Measurements from ENCODE around the gene DPEP1.

DPEP1 gene

DNA sequence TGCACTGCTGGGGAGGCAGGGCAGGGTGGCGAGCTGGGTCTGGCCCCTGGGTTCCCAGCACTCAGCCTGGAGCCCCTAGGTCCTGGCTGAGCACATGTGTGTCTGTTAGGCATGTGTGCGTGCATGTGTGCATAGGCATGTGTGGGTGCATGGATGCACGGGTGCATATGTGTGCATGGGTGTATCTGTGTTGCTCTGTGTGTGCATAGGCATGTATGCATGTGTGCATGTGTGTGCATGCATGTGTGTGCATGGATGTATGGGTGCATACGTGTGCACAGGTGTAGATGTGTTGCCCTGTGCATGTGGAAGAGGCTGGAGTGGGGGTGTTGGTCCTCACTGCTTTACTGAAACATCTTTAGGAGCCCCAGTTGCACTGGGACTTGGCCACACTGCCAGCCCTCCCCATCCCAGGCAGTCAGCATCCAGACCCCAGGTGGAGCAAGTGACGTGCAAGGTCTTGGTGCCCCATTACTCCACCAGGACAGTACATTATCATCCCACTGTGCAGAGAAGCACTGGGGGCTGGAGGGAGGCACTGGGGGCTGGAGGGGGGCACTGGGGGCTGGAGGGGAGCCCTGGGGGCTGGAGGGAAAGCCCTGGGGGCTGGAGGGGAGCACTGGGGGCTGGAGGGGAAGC is 10.4 kb upstream of the DPEP1 start:
- Histone ChIP-seq H2BK12ac (ENCODE audit: low read length) (no peak overlapping the region), H2AK5ac (ENCODE audit: low read length) (no peak overlapping the region), H3K27me3 (ENCODE audit: insufficient read depth, low read length) (no peaks in the 10 kb centered on the region), H3K4me1 (ENCODE audit: control insufficient read depth in 1 of 2, insufficient read depth in 2 of 2, low read length in 2 of 2) (peaks cover 5 to 11% of the 10 kb centered on the region in 2 experiments), H3K27ac (ENCODE audit: low read depth, low read length) (no peak overlapping the region), H4K91ac (ENCODE audit: low read depth, low read length) (no peak overlapping the region), H2BK5ac (ENCODE audit: low read depth, low read length, poor library complexity) (no peak overlapping the region), H3K36me3 (ENCODE audit: control insufficient read depth in 1 of 2, insufficient read depth in 2 of 2, low read length in 2 of 2) (no peaks in the 10 kb centered on the region), H4K8ac (ENCODE audit: low read depth, low read length) (no peak overlapping the region), H3K14ac (ENCODE audit: low read length) (no peak overlapping the region), H3K79me2 (ENCODE audit: control insufficient read depth, insufficient read depth, low read length, poor library complexity) (no peaks in the 10 kb centered on the region), H2BK120ac (ENCODE audit: insufficient read depth, low read length, poor library complexity) (no peak overlapping the region), H4K12ac (ENCODE audit: low read depth, low read length) (no peak overlapping the region), H3K23ac (ENCODE audit: low read length) (no peak overlapping the region), H3K4me3 (ENCODE audit: low read depth, low read length) (peak overlapping the region; percentile 50), H3K4me2 (ENCODE audit: low read length) (no peak overlapping the region), H3K18ac (ENCODE audit: low read length) (no peak overlapping the region), H3K79me1 (ENCODE audit: low read length) (no peaks in the 10 kb centered on the region), H2AFZ (ENCODE audit: insufficient read depth, low read length, poor library complexity) (no peak overlapping the region), H3K9me3 (ENCODE audit: insufficient read depth, low read depth, low read length) (peaks cover 9% of the 10 kb centered on the region), H3K4ac (ENCODE audit: low read depth, low read length) (no peak overlapping the region), H3K9ac (ENCODE audit: low read length) (peak overlapping the region; percentile 31)
- no peak for DNase-seq
- WGBS (ENCODE audit: extremely low coverage, insufficient coverage, insufficient read length), result no CpG with 5 or more reads among the region's 5 CpGs

DNA sequence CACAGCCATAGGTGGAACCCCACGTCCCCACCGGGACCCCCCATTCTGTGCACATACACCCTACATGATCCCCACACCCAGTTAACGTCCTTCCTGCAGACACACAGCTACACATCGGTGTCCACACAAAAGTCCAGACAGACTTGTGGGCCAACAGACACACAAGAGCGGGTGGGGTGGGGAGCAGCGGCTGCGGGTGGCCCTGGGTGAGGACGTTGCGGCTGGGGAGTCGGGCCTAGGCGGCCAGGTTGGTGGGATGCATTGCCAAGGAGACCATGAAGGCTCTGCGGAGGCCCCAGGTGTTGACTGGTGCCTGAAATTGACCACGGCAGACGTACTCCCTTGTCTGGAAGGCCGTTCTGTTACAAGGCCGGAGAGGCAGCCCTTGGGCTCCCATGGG is 8.7 kb upstream of the DPEP1 start:
- no peak overlapping the region for H2BK120ac ChIP-seq (ENCODE audit: insufficient read depth, low read length, poor library complexity)
- no CpG with 5 or more reads among the region's 16 CpGs for WGBS (ENCODE audit: extremely low coverage, insufficient coverage, insufficient read length)
- H4K91ac ChIP-seq (ENCODE audit: low read depth, low read length), result no peak overlapping the region
- peak overlapping the region; percentile 21 for H3K4me3 ChIP-seq (ENCODE audit: low read depth, low read length)
- H2BK12ac ChIP-seq (ENCODE audit: low read length), result no peak overlapping the region
- no peak for DNase-seq
- H4K8ac ChIP-seq (ENCODE audit: low read depth, low read length), result no peak overlapping the region
- H3K4ac ChIP-seq (ENCODE audit: low read depth, low read length), result no peak overlapping the region
- peaks cover 5 to 11% of the 10 kb centered on the region in 2 experiments for H3K4me1 ChIP-seq (ENCODE audit: control insufficient read depth in 1 of 2, insufficient read depth in 2 of 2, low read length in 2 of 2)
- no peak overlapping the region for H3K23ac ChIP-seq (ENCODE audit: low read length)
- no peaks in the 10 kb centered on the region for H3K79me1 ChIP-seq (ENCODE audit: low read length)
- H3K36me3 ChIP-seq (ENCODE audit: control insufficient read depth in 1 of 2, insufficient read depth in 2 of 2, low read length in 2 of 2), result no peaks in the 10 kb centered on the region
- H3K18ac ChIP-seq (ENCODE audit: low read length), result no peak overlapping the region
- no peaks in the 10 kb centered on the region for H3K79me2 ChIP-seq (ENCODE audit: control insufficient read depth, insufficient read depth, low read length, poor library complexity)
- H3K27ac ChIP-seq (ENCODE audit: low read depth, low read length), result no peak overlapping the region
- H3K27me3 ChIP-seq (ENCODE audit: insufficient read depth, low read length), result no peaks in the 10 kb centered on the region
- H3K14ac ChIP-seq (ENCODE audit: low read length), result no peak overlapping the region
- no peak overlapping the region for H2AK5ac ChIP-seq (ENCODE audit: low read length)
- no peak overlapping the region for H2AFZ ChIP-seq (ENCODE audit: insufficient read depth, low read length, poor library complexity)
- peaks cover 7% of the 10 kb centered on the region for H3K9me3 ChIP-seq (ENCODE audit: insufficient read depth, low read depth, low read length)
- H4K12ac ChIP-seq (ENCODE audit: low read depth, low read length), result no peak overlapping the region
- no peak overlapping the region for H2BK5ac ChIP-seq (ENCODE audit: low read depth, low read length, poor library complexity)
- H3K4me2 ChIP-seq (ENCODE audit: low read length), result no peak overlapping the region
- no peak overlapping the region for H3K9ac ChIP-seq (ENCODE audit: low read length)

DNA sequence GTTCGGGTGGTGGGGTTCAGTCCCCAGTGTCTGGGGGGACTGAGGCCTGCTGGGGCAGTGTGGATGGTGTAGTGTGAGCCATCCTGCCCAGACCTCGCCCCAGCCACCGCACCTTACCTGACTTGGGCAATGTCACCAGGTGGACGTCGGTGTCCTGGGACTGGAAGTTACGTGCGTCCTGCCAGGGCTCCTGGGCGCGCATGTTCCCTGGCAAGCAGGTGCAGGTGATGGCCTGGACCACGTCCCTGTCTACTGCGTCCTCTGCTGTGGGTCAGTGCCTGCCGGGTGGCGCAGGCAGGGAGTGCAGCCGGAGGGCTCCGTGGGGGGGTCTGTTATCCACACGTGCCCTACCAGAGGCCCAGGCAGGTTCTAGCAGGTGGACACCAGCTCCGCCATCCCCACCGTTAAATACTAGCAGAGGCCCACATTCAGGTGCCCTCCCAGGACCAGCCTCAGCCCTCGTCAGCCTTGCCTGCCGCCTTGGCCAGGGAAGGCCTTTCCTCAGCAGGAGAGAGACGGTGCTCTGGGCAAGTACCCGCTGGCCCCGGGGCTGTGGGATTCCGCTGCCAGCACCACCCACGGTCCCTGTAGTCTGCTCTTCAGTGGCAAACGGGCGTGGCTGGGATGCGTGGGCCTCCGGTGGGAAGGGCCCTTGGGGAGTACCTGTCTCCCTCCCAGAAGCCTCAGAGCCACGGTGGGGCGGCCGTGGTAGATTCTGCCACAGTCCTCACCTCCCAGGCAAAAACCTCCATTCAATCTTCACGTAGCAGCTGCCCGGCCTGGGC is 8.1 kb upstream of the DPEP1 start:
- Histone ChIP-seq H2BK120ac (ENCODE audit: insufficient read depth, low read length, poor library complexity) (no peak overlapping the region), H3K4me1 (ENCODE audit: control insufficient read depth in 1 of 2, insufficient read depth in 2 of 2, low read length in 2 of 2) (peaks cover 5 to 11% of the 10 kb centered on the region in 2 experiments), H3K36me3 (ENCODE audit: control insufficient read depth in 1 of 2, insufficient read depth in 2 of 2, low read length in 2 of 2) (no peaks in the 10 kb centered on the region), H3K9ac (ENCODE audit: low read length) (no peak overlapping the region), H3K4me3 (ENCODE audit: low read depth, low read length) (no peak overlapping the region), H4K12ac (ENCODE audit: low read depth, low read length) (no peak overlapping the region), H3K9me3 (ENCODE audit: insufficient read depth, low read depth, low read length) (peaks cover 7% of the 10 kb centered on the region), H3K14ac (ENCODE audit: low read length) (no peak overlapping the region), H3K79me2 (ENCODE audit: control insufficient read depth, insufficient read depth, low read length, poor library complexity) (no peaks in the 10 kb centered on the region), H3K4ac (ENCODE audit: low read depth, low read length) (no peak overlapping the region), H3K23ac (ENCODE audit: low read length) (no peak overlapping the region), H3K79me1 (ENCODE audit: low read length) (no peaks in the 10 kb centered on the region), H2BK12ac (ENCODE audit: low read length) (no peak overlapping the region), H4K91ac (ENCODE audit: low read depth, low read length) (no peak overlapping the region), H3K27me3 (ENCODE audit: insufficient read depth, low read length) (no peaks in the 10 kb centered on the region), H3K27ac (ENCODE audit: low read depth, low read length) (no peak overlapping the region), H4K8ac (ENCODE audit: low read depth, low read length) (no peak overlapping the region), H3K4me2 (ENCODE audit: low read length) (no peak overlapping the region), H2BK5ac (ENCODE audit: low read depth, low read length, poor library complexity) (no peak overlapping the region), H2AFZ (ENCODE audit: insufficient read depth, low read length, poor library complexity) (no peak overlapping the region), H3K18ac (ENCODE audit: low read length) (no peak overlapping the region), H2AK5ac (ENCODE audit: low read length) (no peak overlapping the region)
- no peak for DNase-seq
- WGBS (ENCODE audit: extremely low coverage, insufficient coverage, insufficient read length), result no CpG with 5 or more reads among the region's 34 CpGs

DNA sequence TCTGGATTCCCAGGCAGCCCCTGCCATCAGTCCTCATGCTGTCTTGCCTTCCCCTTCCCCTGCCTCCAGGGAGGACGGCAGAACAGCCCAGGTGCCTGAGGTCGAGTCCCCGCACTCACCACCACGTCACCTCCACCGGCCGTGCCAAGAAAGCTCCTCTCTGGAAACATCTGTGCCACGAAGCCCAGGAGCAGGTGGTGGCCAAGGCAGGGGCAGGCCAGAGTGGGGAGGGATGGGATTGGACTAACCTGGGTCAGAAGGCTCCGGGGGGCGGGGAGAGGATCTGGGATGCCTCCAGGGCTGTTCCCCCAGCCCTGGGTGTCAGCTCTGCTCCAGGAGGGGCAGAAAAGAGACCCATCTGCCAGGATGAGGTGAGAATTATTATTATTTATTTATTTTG is 7.4 kb upstream of the DPEP1 start:
- H2BK120ac ChIP-seq (ENCODE audit: insufficient read depth, low read length, poor library complexity), result no peak overlapping the region
- no peak overlapping the region for H4K12ac ChIP-seq (ENCODE audit: low read depth, low read length)
- no peak overlapping the region for H3K9ac ChIP-seq (ENCODE audit: low read length)
- DNase-seq, result no peak
- no peak overlapping the region for H2AFZ ChIP-seq (ENCODE audit: insufficient read depth, low read length, poor library complexity)
- H3K4me1 ChIP-seq (ENCODE audit: control insufficient read depth in 1 of 2, insufficient read depth in 2 of 2, low read length in 2 of 2), result peaks cover 5 to 11% of the 10 kb centered on the region in 2 experiments
- H4K8ac ChIP-seq (ENCODE audit: low read depth, low read length), result no peak overlapping the region
- H3K18ac ChIP-seq (ENCODE audit: low read length), result no peak overlapping the region
- no peak overlapping the region for H4K91ac ChIP-seq (ENCODE audit: low read depth, low read length)
- H3K23ac ChIP-seq (ENCODE audit: low read length), result no peak overlapping the region
- H3K14ac ChIP-seq (ENCODE audit: low read length), result no peak overlapping the region
- no peaks in the 10 kb centered on the region for H3K79me2 ChIP-seq (ENCODE audit: control insufficient read depth, insufficient read depth, low read length, poor library complexity)
- H3K4me2 ChIP-seq (ENCODE audit: low read length), result no peak overlapping the region
- H2AK5ac ChIP-seq (ENCODE audit: low read length), result no peak overlapping the region
- H2BK12ac ChIP-seq (ENCODE audit: low read length), result no peak overlapping the region
- no peak overlapping the region for H2BK5ac ChIP-seq (ENCODE audit: low read depth, low read length, poor library complexity)
- WGBS (ENCODE audit: extremely low coverage, insufficient coverage, insufficient read length), result no CpG with 5 or more reads among the region's 9 CpGs
- no peak overlapping the region for H3K4ac ChIP-seq (ENCODE audit: low read depth, low read length)
- H3K27ac ChIP-seq (ENCODE audit: low read depth, low read length), result no peak overlapping the region
- H3K27me3 ChIP-seq (ENCODE audit: insufficient read depth, low read length), result no peaks in the 10 kb centered on the region
- H3K4me3 ChIP-seq (ENCODE audit: low read depth, low read length), result no peak overlapping the region
- no peaks in the 10 kb centered on the region for H3K36me3 ChIP-seq (ENCODE audit: control insufficient read depth in 1 of 2, insufficient read depth in 2 of 2, low read length in 2 of 2)
- H3K79me1 ChIP-seq (ENCODE audit: low read length), result no peaks in the 10 kb centered on the region
- peaks cover 7% of the 10 kb centered on the region for H3K9me3 ChIP-seq (ENCODE audit: insufficient read depth, low read depth, low read length)

Measured in trophoblast cell (in vitro differentiated cells and primary cell).